Pulmonary artery endothelial cell (primary cell): ENCODE results near the gene FBXO48. TPM values are rescaled to one million over a fixed set of nuclear protein-coding genes. Genes with fewer than 3 reads are reported as not detected.
"Not testable (repeated sequence)": the region's sequence is repeated elsewhere in the genome, so short reads cannot be mapped to it uniquely, and the experiment has no call there.

Experiments
- DNase-seq: peaks from one replicate; pipeline ENCODE4 v3.0.0-alpha.2; 2011; ENCODE audit warnings: low read depth, low spot score
- total RNA-seq: library from RNA; depleted of rRNA; stranded (reverse); fragments of >200 nt; gene quantifications from 2 replicates; pipeline ENCODE4 v1.2.3, GENCODE V29; 2014

FBXO48 gene
- total RNA-seq, 1 donor from 2014 or later = 0.20 TPM

GRCh38 chr2:68472796-68473414 is 5.8 kb upstream of the FBXO48 start:
- DNase-seq = no peak

- no peak for DNase-seq
Observed at GRCh38 chr2:68471385-68471784, 4.3 kb upstream of the FBXO48 start.

GRCh38 chr2:68469935-68470334 is 2.8 kb upstream of the FBXO48 start:
- no peak for DNase-seq

- no peak for DNase-seq
Observed at GRCh38 chr2:68468801-68469200, 1.7 kb upstream of the FBXO48 start.

GRCh38 chr2:68466778-68467076 is 367 bp downstream of the FBXO48 start:
- DNase-seq = no peak

GRCh38 chr2:68466361-68466777 is 725 bp downstream of the FBXO48 start:
- no peak for DNase-seq

- DNase-seq = no peak
Observed at GRCh38 chr2:68465081-68465916, 1.8 kb downstream of the FBXO48 start.

GRCh38 chr2:68464651-68465050 is 2.4 kb downstream of the FBXO48 start:
- DNase-seq = no peak

GRCh38 chr2:68463287-68463877 is 3.7 kb downstream of the FBXO48 start:
- peak; percentile 13 for DNase-seq

GRCh38 chr2:68458981-68459380 is 8.1 kb downstream of the FBXO48 start:
- no peak for DNase-seq

GRCh38 chr2:68456198-68456597 is 10.9 kb downstream of the FBXO48 start:
- no peak for DNase-seq

- no peak for DNase-seq
Observed at GRCh38 chr2:68454719-68455118, 12.4 kb downstream of the FBXO48 start.

- no peak for DNase-seq
Observed at GRCh38 chr2:68453761-68454360, 13.2 kb downstream of the FBXO48 start.

- no peak for DNase-seq
Observed at GRCh38 chr2:68452158-68452900, 14.8 kb downstream of the FBXO48 start.

- DNase-seq = no peak
Observed at GRCh38 chr2:68448671-68449653, 18.1 kb downstream of the FBXO48 start.

GRCh38 chr2:68447118-68447517 is 20.0 kb downstream of the FBXO48 start:
- DNase-seq = no peak

- not testable (repeated sequence) for DNase-seq
Observed at GRCh38 chr2:68446425-68446824, 20.7 kb downstream of the FBXO48 start.

GRCh38 chr2:68441994-68442322 is 25.1 kb downstream of the FBXO48 start:
- no peak for DNase-seq

- peak; percentile 50 for DNase-seq
Observed at GRCh38 chr2:68441179-68441993, 25.7 kb downstream of the FBXO48 start.
